ENCODE data around the gene KIF26B.

Gene KIF26B

GRCh38 chr1:245615001-245615400 is 460.2 kb downstream of the KIF26B start:
- no peak for DNase-seq

- peak in 17 of 56 donors; percentile 7 to 71 (median 31) for DNase-seq
These were observed 466.8 kb downstream of the KIF26B start for GRCh38 chr1:245621589-245621988.

GRCh38 chr1:245622332-245623014 is 467.7 kb downstream of the KIF26B start:
- DNase-seq, result no peak

- DNase-seq, result no peak
These were observed 486.6 kb downstream of the KIF26B start for GRCh38 chr1:245641384-245641783.

- no peak for DNase-seq
These were observed 490.6 kb downstream of the KIF26B start for GRCh38 chr1:245645406-245645805.

GRCh38 chr1:245645894-245646293 is 491.1 kb downstream of the KIF26B start:
- DNase-seq, result no peak

GRCh38 chr1:245648749-245649522 is 494.2 kb downstream of the KIF26B start:
- peak in 3 of 56 donors; percentile 9 to 22 (median 17) for DNase-seq

- no peak for DNase-seq
These were observed 494.9 kb downstream of the KIF26B start for GRCh38 chr1:245649666-245650065.

- DNase-seq, result no peak
These were observed 495.7 kb downstream of the KIF26B start for GRCh38 chr1:245650441-245650960.

- no peak for DNase-seq
These were observed 496.3 kb downstream of the KIF26B start for GRCh38 chr1:245651093-245651492.

- DNase-seq, result peak in 1 of 56 donors; percentile 3
These were observed 497.3 kb downstream of the KIF26B start for GRCh38 chr1:245652116-245652515.

GRCh38 chr1:245652660-245653427 is 498.1 kb downstream of the KIF26B start:
- peak in 3 of 56 donors; percentile 4 to 15 (median 6) for DNase-seq

GRCh38 chr1:245654460-245655050 is 499.8 kb downstream of the KIF26B start:
- no peak for DNase-seq

GRCh38 chr1:245656189-245656717 is 501.5 kb downstream of the KIF26B start:
- no peak for DNase-seq

- DNase-seq, result no peak
These were observed 502.6 kb downstream of the KIF26B start for GRCh38 chr1:245657371-245657770.

GRCh38 chr1:245663373-245663772 is 508.6 kb downstream of the KIF26B start:
- DNase-seq, result no peak

- no peak for DNase-seq
These were observed 509.1 kb downstream of the KIF26B start for GRCh38 chr1:245663841-245664240.

GRCh38 chr1:245666412-245666811 is 511.6 kb downstream of the KIF26B start:
- no peak for DNase-seq

- no peak for DNase-seq
These were observed 516.6 kb downstream of the KIF26B start for GRCh38 chr1:245671349-245671748.

GRCh38 chr1:245671966-245672767 is 517.4 kb downstream of the KIF26B start:
- DNase-seq, result no peak

Measured in nucleus accumbens (tissue), 56 donors.